Type B pancreatic cell (in vitro differentiated cells): ENCODE data around the gene AURKA. TPM values are rescaled to one million over a fixed set of nuclear protein-coding genes. Genes with fewer than 3 reads are reported as not detected.

ENCODE experiments used
- DNase-seq: peaks from one replicate; pipeline ENCODE4 v3.0.0; 2021; ENCODE audit warnings: mixed read lengths; ENCODE audit not compliant: unreplicated experiment; ENCODE audit errors: extremely low spot score
- H3K27ac Mint-ChIP-seq: 2 replicates; pipeline ENCODE4 v1.8.0; 2021; ENCODE audit warnings: mild to moderate bottlenecking, mixed read lengths
- H3K27me3 Mint-ChIP-seq: 2 replicates; pipeline ENCODE4 v1.8.0; 2021; ENCODE audit warnings: mixed read lengths
- H3K36me3 Mint-ChIP-seq: 2 replicates; pipeline ENCODE4 v1.8.0; 2021; ENCODE audit warnings: mixed read lengths
- H3K4me1 Mint-ChIP-seq: one replicate; pipeline ENCODE4 v1.8.0; 2021; ENCODE audit warnings: mixed read lengths; ENCODE audit not compliant: unreplicated experiment
- H3K4me3 Mint-ChIP-seq: 2 replicates; pipeline ENCODE4 v1.8.0; 2021; ENCODE audit warnings: mild to moderate bottlenecking, mixed read lengths
- H3K9me3 Mint-ChIP-seq: 2 replicates; pipeline ENCODE4 v1.8.0; 2021; ENCODE audit warnings: mixed read lengths
- CTCF ChIP-seq: fragments of 200-600 bp; sonication (generic); conservative IDR thresholded peaks from 2 replicates; pipeline ENCODE4 v1.5.0; 2021; ENCODE audit warnings: antibody characterized with exemption, mild to moderate bottlenecking
- total RNA-seq: library from RNA; stranded (reverse); gene quantifications from 2 replicates; pipeline ENCODE4 v1.2.1, GENCODE V29; 2021; ENCODE audit warnings: low replicate concordance

The AURKA gene
- total RNA-seq, 1 donor from 2014 or later = 42.7 TPM

GRCh38 chr20:56422076-56422823 is 30.2 kb upstream of the AURKA start:
- Mint-ChIP-seq H3K36me3 (peaks cover 11% of the 10 kb centered on the region), H3K9me3 (no peaks in the 10 kb centered on the region), H3K4me1 (peaks cover 3% of the 10 kb centered on the region), H3K4me3 (no peak overlapping the region), H3K27me3 (no peaks in the 10 kb centered on the region), H3K27ac (no peak overlapping the region)
- no peak for DNase-seq
- TF ChIP-seq CTCF = no peak

DNA sequence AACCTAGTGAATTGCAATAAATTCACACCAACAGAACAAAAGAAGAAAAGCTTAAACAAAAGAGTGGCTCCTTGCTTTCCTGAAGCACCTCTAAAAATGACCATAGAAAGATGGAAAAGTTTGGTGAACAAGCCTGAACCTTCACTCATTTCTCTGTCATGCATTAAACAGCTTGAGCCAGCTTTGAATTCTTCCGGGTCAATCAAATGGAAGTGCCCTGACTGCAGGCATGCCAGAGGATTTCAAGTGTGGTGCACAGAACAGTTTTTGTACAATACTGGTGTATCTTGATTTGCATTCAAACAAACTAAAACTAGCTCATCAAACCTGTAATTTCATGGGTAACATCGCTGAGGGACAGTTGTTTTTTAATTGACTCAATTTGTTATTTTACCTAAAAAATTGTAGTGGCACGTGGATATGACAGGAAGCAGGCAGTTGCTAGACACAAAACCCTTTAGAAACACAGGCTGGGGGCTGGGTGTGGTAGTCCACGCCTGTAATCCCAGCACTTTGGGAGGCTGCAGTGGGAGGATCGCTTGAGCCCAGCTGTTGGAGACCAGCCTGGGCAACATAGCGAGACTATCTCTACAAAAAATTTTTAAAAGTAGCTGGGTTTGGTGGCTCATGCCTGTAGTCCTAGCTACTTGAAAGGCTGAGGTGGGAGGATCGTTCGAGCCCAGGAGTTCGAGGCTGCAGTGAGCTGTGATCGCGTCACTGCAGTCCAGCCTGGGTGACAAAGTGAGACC is 29.1 kb upstream of the AURKA start:
- Mint-ChIP-seq H3K36me3 (peaks cover 13% of the 10 kb centered on the region), H3K27ac (no peak overlapping the region), H3K9me3 (no peaks in the 10 kb centered on the region), H3K4me3 (no peak overlapping the region), H3K27me3 (no peaks in the 10 kb centered on the region), H3K4me1 (peaks cover 3% of the 10 kb centered on the region)
- no peak for DNase-seq
- no peak for TF ChIP-seq CTCF

- Mint-ChIP-seq H3K36me3 (peaks cover 13% of the 10 kb centered on the region), H3K9me3 (no peaks in the 10 kb centered on the region), H3K4me1 (peaks cover 3% of the 10 kb centered on the region), H3K4me3 (no peak overlapping the region), H3K27ac (no peak overlapping the region), H3K27me3 (no peaks in the 10 kb centered on the region)
- TF ChIP-seq CTCF = no peak
- DNase-seq = no peak
Observed at GRCh38 chr20:56420028-56420427, 28.0 kb upstream of the AURKA start.

DNA sequence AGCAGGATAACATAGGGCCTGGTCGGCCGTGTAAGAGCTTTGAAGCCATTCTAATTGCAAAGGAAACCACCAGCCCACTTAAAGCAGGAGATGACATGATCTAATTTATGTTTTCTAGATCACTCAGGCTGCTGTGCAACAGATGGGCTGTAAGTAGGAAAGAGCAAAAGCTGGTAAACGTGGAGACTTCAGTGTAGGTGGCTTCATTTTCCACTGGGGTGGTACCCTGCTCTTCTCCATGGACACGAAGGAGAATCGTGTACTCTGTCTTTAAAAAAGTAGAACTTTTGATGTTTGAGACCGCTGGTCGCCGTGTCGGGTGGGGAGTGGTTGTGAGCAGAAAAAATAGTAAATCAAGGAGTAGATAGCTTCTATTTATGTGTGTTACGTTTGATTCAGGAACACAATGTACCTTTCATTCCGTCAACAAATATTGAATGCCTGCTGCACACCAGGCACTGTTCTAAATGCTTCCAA is 26.4 kb upstream of the AURKA start:
- TF ChIP-seq CTCF = no peak
- peaks cover 3% of the 10 kb centered on the region for H3K4me1 Mint-ChIP-seq
- no peak for DNase-seq
- H3K9me3 Mint-ChIP-seq = no peaks in the 10 kb centered on the region
- peaks cover 18% of the 10 kb centered on the region for H3K36me3 Mint-ChIP-seq
- H3K27me3 Mint-ChIP-seq = no peaks in the 10 kb centered on the region
- H3K4me3 Mint-ChIP-seq = no peak overlapping the region
- no peak overlapping the region for H3K27ac Mint-ChIP-seq

DNA sequence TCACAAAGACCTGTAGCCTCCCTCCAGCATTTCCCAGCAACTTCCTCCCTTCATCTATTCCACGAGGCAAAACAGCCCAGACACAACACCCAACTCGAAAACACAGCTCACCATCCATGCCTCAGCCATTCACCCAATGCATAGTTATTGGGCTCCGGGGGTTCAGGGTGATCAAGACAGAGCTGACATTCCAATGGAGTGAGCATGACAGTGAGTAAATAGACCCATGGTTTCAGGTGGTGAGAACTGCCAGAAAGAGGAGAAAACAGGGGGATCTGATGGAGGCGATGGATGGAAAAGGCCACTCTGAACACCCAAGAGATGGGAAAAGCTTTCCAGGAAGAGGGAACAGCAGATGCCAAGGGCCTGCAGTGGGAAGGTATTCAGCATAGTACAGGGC is 25.9 kb upstream of the AURKA start:
- no peak for TF ChIP-seq CTCF
- H3K9me3 Mint-ChIP-seq = no peaks in the 10 kb centered on the region
- no peak overlapping the region for H3K27ac Mint-ChIP-seq
- DNase-seq = no peak
- H3K36me3 Mint-ChIP-seq = peaks cover 18% of the 10 kb centered on the region
- H3K4me1 Mint-ChIP-seq = peaks cover 3% of the 10 kb centered on the region
- H3K27me3 Mint-ChIP-seq = no peaks in the 10 kb centered on the region
- H3K4me3 Mint-ChIP-seq = no peak overlapping the region
